ENCODE measurements around the gene APOBEC3B. TPM values are rescaled to one million over a fixed set of nuclear protein-coding genes. Genes with fewer than 3 reads are reported as not detected.

APOBEC3B gene
- total and polyA plus RNA-seq, 2 of the 8 experiments (the other 6 are each of a cell fraction or from before 2014, with no cell fraction given), result 14.2 to 74.9 TPM

- TF ChIP-seq, protein P1, sequence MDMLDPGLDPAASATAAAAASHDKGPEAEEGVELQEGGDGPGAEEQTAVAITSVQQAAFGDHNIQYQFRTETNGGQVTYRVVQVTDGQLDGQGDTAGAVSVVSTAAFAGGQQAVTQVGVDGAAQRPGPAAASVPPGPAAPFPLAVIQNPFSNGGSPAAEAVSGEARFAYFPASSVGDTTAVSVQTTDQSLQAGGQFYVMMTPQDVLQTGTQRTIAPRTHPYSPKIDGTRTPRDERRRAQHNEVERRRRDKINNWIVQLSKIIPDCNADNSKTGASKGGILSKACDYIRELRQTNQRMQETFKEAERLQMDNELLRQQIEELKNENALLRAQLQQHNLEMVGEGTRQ (IDR thresholded peaks at IDR 0.05; ENCODE audit: low read length), result no peak
- TF ChIP-seq KDM5A (IDR thresholded peaks at IDR 0.05; ENCODE audit: low read length) (no peak), BCL11A (IDR thresholded peaks at IDR 0.05; ENCODE audit: low read depth in 2 of 2, low read length in 2 of 2) (no peak), RNF2 (IDR thresholded peaks at IDR 0.05; ENCODE audit: borderline replicate concordance, low read depth, low read length, missing control alignments, poor library complexity, severe bottlenecking) (no peak), ZNF274 (IDR thresholded peaks at IDR 0.05; ENCODE audit: borderline replicate concordance, extremely low read depth, low read length) (no peak), SUZ12 (IDR thresholded peaks at IDR 0.05; ENCODE audit: low read length) (no peak), POLR2AphosphoS5 (IDR thresholded peaks at IDR 0.05; ENCODE audit: low read depth, low read length) (no peak), CHD2 (IDR thresholded peaks at IDR 0.05; ENCODE audit: low read length) (no peak)
Measured at GRCh38 chr22:38963872-38964271, 18.3 kb upstream of the APOBEC3B start (continued).
